ENCODE data around the gene GNB3.

The GNB3 gene

DNA sequence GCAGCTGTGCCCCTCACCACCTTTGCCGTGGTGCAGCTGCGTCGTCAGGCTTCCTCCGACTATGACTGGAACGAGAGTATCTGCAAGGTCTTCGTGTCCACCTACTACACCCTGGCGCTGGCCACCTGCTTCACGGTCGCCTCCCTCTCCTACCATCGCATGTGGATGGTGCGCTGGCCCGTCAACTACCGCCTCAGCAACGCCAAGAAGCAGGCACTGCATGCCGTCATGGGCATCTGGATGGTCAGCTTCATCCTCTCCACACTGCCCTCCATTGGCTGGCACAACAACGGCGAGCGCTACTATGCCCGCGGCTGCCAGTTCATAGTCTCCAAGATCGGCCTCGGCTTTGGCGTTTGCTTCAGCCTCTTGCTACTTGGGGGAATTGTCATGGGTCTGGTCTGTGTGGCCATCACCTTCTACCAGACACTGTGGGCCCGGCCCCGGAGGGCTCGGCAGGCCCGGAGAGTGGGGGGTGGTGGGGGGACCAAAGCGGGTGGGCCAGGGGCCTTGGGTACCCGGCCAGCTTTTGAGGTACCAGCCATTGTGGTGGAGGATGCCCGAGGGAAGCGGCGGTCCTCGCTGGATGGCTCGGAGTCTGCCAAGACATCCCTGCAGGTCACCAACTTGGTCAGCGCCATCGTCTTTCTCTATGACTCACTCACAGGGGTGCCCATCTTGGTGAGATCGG lies 16.5 kb upstream of the GNB3 start:
- no peak for DNase-seq

DNA sequence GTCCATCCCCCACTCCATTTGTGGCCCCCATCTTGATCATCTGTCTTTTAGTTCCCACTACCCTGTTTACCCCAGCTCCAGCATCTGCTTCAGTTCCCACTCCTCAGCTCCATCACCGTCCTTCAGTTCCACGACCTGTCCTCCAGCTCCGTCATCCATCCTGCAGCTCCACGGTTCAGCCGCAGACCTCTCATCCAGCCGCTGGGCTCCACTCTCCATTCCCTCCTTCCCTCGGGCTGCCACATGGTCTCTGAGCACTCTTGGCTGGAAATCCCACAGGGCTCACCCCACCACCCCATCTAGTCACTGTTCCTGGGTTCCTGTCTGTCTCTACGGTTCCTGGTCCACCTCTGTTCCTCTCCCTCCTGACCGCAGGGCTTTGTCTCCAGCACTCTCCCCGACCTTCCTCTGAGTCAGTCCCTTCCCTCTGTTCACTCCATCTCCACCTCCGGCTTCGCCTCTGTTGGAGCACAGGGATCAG lies 15.8 kb upstream of the GNB3 start:
- DNase-seq: no peak

GRCh38 chr12:6825398-6826124 lies 15.2 kb upstream of the GNB3 start:
- peak; percentile 74 for DNase-seq

DNA sequence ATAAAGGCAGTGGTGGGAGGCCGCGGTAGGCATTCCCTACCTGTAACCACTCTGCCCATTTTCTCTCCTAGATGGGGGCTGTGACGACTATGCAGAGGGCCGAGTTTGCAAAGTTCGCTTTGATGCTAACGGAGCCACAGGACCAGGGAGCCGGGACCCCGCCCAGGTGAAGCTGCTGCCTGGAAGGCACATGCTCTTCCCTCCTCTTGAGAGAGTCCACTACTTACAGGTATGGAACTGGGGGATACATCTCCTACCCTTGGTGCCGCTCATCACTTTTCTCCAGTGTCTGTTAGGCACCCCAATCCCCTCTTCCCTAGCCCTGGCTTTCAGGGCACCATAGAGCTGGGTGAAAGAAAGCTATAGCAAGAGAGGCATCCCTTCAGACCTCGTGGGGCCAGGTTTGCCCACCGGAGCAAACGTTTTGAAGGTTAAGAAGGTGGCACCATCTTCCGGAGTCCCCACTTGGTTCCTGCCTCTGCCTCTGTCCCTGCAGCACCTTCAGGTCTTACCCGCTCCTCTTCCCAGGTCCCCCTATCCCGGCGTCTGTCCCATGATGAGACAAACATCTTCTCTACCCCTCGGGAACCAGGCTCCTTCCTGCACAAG lies 14.5 kb upstream of the GNB3 start:
- no peak for DNase-seq

DNA sequence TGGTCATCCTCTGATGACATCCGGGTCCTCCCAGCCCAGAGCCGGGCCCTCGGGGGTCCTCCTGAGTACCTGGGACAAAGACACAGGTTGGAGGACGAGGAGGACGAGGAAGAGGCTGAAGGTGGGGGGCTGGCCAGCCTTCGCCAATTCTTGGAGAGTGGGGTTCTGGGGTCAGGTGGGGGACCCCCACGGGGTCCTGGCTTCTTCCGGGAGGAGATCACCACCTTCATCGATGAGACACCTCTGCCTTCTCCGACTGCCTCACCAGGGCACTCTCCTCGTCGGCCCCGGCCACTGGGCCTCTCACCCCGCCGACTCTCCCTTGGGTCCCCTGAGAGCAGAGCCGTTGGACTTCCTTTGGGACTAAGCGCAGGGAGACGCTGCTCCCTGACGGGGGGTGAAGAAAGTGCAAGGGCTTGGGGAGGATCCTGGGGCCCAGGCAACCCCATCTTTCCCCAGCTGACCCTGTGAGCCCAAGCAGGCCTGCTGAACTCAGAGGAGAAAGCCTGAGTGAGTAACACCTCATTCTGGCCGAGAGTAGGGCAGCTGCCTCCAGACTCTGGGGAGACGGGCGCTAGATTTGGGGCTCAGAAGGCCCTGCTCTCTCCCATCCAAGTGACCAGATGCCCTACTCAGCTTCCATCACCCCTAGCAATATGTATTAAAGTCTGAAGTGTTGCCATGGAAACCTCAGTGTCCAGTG lies 13.8 kb upstream of the GNB3 start:
- no peak for DNase-seq

DNA sequence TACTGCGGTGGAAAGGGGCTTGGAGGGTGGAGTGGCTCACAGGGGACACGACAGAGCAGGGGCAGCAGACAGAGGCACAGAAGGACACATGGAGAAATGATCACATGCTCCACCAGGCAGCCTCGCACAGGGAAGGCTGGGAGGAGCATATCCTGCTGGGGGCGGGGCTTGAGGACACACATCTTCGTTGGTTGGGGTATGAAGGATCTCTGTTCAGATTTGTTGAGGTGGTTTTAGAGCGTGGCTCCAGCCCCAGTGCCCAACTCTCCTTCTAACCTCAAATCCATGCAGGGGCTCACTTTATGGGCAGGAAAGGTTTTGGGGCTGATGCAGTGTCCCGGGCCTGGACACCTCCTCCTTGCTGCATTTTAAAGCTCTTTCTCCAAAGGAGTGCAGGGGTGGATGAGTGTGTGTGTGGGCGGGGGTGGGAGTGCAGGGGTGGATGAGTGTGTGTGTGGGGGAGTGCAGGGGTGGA lies 13.3 kb upstream of the GNB3 start:
- DNase-seq: peak; percentile 38

DNA sequence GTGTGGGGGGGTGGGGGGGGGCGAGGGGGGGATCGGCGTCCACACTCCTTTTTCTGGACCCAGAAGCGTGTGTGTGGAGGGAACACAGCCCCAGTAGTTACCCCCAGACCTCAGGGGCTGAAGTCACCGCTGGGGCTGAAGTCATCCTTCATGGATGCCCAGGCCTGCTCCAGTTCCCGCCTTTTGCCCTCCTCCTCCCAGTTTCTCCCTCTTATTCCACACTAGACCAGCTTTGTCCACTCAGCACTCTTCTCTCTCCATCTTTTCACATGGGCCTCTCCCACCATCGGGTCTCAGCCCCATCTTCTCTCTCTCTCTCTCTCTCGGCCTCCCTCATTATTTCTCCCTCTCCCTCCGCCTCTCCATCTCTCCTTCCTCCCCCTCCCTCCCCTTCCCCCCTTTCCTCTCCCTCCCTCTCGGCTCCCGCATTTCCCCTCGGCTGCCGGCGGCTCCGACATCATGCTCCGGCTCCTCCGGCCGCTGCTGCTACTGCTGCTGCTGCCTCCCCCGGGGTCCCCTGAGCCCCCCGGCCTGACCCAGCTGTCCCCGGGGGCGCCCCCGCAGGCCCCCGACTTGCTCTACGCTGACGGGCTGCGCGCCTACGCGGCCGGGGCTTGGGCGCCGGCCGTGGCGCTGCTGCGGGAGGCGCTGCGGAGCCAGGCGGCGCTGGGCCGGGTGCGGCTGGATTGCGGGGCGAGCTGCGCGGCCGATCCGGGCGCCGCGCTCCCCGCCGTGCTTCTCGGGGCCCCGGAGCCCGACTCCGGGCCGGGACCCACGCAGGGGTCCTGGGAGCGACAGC lies 12.5 kb upstream of the GNB3 start, which contains the start of gene P3H3:
Gene P3H3, plus strand, starts transcription at position 426 of the 799 bp plus-strand sequence. Its CDS starts 34 bp downstream, at position 460.
- no peak for DNase-seq

DNA sequence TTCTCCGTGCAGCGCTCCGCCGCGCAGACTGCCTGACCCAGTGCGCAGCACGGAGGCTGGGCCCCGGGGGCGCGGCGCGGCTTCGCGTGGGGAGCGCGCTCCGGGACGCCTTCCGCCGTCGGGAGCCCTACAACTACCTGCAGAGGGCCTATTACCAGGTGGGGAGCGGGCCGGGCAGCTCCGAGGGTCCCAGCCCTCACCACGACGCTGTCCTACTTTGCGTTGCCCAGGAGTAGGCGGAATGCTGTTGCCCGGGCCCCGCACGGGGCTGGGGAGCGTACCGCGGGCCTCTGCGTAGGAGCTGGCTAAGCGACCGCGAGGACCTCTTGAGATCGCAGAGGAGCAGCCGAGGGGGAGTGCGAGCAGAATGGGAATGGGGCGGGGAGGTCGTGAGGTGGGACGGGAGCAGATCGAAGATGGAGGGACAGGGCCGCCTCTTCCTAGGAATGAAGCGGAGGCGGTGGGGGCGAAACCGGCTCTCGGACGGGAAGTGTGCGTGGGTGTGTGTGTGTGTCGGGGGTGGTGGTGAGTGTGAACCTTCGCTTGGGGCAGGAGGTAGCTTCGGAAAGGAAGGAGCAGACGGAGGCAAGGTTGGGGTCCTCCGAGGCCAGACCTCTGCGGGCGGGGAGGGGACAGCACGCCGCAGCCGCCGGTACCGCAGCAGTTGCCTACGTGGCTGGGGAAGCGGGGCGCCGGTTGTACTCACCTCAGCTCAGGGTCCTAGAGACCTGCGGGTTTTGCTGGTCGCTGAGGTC lies 11.8 kb upstream of the GNB3 start:
- no peak for DNase-seq

DNA sequence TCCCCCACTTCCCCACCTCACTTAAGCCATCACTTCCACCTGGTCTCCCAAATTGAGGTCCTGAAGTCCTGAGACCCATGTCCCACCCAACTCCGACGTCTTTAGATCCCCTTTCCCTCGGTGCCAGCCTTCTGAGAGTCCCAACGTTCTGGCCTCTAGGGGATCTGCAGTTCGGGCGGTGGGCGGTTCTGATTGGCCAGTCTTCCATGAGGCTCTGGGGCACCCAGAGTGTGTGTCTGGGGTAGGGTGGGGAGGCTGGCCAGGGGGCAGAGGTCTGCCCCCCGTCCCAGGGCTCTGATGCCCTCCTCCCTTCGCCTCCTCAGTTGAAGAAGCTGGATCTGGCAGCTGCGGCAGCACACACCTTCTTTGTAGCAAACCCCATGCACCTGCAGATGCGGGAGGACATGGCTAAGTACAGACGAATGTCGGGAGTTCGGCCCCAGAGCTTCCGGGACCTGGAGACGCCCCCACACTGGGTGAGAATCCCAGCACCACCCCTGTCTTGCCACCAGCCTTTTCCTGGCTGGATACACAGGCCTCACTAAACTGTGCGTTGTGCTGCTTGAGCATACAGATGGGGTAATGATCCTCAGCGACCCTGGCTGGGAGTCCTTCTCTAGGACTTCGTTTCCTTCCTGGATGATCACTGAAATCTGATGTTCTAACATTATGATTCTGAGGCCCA lies 11.0 kb upstream of the GNB3 start:
- no peak for DNase-seq

GRCh38 chr12:6830286-6830890 lies 10.3 kb upstream of the GNB3 start:
- no peak for DNase-seq

DNA sequence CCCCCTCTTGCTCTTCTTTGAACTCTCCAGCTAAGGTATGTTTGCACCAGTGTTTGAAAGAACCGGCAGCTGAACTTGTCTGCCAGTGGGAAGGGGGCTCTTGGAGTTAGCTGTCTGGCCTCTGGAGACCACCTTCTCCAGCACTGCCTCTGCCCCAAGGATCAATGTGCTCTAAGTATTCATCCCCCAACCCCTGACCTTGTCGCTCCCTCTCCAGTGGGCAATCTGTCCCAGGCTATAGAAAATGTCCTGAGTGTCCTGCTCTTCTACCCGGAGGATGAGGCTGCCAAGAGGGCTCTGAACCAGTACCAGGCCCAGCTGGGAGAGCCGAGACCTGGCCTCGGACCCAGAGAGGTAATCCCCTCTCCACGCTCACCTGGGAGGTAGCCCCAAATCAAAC lies 9.7 kb upstream of the GNB3 start:
- DNase-seq: no peak

DNA sequence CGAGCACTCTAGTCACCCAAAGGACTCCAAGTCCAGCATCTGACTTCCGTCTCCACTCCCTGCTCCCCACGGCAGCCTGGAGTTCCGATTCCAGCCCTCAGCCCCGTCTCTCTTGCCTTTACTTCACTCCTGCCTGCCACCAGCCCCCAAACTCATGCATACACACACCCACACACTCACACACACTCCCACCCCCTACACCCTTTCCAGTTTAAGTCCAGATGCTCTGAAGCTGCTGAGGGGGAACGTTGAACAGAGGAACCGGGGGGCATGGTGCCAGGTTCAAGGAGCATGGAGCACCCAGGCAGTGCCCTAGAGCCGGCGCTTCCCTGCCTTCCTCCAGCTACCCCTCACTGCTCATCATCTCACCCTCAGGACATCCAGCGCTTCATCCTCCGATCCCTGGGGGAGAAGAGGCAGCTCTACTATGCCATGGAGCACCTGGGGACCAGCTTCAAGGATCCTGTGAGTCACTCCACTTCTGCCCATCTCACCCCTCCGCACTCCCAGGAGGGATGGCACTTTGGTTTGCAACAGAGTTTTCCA lies 9.2 kb upstream of the GNB3 start:
- no peak for DNase-seq

DNA sequence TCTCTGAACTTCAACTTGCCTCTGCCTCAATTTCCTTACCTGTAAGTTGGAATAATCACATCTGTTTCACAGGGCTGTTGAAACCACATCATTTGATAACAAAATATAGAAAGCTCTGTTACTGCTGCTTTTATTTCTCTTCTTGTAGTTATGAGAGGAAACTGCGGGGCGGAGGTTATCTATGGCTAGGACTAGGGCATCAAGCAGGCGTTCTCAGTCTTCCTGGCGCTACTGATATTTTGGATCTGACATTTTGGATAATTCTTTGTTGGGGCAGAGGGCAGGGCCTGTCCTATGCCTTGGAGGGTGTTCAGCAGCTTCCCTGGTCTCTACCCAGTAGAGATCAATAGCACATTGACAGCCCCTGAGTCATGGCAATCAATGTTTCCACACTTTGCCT lies 8.6 kb upstream of the GNB3 start:
- DNase-seq: no peak

DNA sequence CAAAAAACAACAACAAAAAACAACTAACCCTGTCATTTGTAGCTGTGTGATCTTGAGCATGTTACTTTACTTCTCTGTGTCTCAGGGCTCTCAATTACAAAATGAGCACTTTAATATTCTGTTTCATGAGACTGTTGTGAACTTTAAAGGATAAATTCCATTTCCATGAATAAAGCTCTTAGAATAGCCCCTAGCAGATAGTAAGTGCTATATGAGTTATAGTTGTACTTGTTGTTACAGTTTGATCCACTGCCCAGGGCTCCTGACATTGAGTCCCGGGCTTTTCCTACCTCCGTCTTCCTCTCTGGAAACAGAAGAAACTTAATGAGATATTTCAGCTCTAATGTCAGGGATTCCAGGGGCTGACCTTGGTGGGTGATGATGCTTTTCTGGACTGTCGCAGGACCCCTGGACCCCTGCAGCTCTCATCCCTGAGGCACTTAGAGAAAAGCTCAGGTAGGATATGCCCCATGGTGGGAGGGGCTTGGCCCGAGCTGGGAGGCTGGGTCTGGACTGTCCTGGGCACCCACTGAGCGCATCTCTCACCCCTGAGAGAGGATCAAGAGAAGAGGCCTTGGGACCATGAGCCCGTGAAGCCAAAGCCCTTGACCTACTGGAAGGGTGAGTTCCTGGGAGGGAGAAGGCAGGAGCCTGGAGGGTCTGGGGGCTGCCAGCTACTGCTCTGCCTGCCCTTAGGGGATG lies 7.4 kb upstream of the GNB3 start:
- DNase-seq: no peak

DNA sequence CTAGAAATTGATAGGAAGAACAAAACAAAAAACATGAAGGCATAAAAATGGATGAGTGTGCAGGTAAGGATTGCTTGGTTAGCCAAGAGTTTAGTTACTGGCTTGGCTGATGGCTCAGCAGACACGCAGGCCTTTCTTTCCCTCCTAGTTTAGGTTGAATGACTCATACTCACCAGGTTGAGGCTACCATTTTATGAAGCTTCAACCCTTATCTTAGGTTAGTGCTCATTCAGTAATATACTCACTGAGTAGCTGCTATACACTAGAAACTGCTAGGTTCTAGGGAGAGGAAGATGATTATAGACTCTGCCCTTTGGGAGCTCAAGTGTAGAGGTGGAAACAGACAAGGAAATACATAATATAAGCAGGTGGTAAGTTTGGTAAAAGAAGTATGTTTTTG lies 6.5 kb upstream of the GNB3 start:
- DNase-seq: no peak

DNA sequence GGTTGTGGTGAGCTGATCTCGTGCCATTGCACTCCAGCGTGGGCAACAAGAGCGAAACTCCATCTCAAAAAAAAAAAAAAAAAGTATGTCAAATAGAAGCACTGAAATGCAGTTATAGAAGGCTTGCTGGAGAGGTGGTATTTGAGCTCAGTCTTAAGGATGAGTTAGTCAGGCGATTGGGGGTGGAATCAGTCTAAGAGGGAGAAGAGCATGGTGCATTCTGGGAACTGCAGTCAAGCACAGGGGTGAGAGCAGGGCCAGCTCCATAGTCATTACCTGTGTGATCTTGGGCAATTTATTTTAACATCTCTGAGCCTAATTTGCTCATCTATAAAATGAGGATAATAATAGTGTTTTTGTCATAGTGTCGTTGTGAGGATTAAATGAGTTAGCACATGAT lies 5.9 kb upstream of the GNB3 start:
- no peak for DNase-seq

DNA sequence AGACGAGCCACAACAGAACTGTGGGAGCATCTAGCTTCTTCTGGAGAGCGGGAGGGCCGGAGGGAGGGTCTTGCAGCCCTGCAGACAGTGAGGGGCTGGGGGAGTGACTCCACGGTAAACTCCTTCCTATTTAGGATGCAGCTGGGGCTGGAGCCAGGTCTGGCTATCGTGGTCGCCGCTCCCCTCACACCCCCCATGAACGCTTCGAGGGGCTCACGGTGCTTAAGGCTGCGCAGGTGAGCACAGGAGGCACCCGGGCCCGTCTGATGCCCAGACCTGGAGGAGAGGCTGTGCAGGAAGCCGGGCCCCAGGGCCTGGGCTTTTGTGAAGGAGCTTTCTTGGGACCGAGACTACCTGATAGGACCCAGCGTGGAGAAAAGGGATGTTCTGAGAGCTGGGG lies 3.9 kb upstream of the GNB3 start:
- DNase-seq: no peak

- no peak for DNase-seq
Measured at GRCh38 chr12:6837370-6838060, 3.2 kb upstream of the GNB3 start.

DNA sequence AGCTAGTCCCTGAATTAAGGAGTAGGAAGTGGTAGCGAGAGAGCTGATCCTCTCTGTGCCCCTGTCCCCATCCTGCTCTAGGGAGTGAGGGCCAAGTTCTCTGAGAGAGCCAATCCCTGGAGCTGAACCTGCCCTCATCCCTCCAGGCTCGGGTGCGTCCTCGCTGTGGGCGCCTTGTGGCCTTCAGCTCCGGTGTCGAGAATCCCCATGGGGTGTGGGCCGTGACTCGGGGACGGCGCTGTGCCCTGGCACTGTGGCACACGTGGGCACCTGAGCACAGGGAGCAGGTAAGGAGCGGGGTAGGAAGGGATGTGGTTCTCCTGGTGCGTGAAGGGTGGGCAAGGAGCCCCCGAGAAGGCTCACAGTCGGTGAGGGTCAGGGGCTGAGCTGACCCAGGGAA lies 1.9 kb upstream of the GNB3 start:
- no peak for DNase-seq
